ENCODE measurements around the gene HOMER3. TPM values are rescaled to one million over a fixed set of nuclear protein-coding genes. Genes with fewer than 3 reads are reported as not detected.

The HOMER3 gene
- total RNA-seq, 1 donor from 2014 or later: 2.3 TPM

- POLR2A ChIA-PET: no interaction called here
- no peak for ATAC-seq (ENCODE audit: low read depth)
- intact Hi-C loops (cut with micrococcal nuclease): no loop called here
These were observed 43.2 kb upstream of the HOMER3 start for GRCh38 chr19:18984251-18984650.

DNA sequence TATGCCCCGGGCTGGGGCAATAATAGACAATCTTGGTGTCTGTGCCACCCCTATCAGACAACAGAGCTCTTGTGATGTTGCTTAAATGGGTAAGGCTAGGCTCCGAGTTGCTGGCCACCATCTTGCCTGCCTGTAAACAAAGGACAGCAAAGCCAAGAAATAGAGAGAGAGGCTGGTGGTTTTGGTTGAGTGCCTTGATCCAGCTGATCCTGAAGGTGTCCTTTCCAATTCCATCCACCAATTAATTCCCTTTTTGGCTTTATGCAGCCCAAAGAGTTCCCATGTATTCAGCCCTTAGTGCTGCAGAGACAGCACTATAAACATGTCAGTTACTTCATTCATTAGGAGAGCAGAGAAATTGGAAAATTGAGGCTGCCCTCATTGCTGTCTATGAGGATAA lies 41.7 kb upstream of the HOMER3 start:
- H3K9me3 Mint-ChIP-seq: no peaks in the 10 kb centered on the region
- POLR2A ChIA-PET: no interaction called here
- H3K36me3 Mint-ChIP-seq (ENCODE audit: low read depth): no peaks in the 10 kb centered on the region
- TF ChIP-seq, protein P1, sequence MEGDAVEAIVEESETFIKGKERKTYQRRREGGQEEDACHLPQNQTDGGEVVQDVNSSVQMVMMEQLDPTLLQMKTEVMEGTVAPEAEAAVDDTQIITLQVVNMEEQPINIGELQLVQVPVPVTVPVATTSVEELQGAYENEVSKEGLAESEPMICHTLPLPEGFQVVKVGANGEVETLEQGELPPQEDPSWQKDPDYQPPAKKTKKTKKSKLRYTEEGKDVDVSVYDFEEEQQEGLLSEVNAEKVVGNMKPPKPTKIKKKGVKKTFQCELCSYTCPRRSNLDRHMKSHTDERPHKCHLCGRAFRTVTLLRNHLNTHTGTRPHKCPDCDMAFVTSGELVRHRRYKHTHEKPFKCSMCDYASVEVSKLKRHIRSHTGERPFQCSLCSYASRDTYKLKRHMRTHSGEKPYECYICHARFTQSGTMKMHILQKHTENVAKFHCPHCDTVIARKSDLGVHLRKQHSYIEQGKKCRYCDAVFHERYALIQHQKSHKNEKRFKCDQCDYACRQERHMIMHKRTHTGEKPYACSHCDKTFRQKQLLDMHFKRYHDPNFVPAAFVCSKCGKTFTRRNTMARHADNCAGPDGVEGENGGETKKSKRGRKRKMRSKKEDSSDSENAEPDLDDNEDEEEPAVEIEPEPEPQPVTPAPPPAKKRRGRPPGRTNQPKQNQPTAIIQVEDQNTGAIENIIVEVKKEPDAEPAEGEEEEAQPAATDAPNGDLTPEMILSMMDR (IDR thresholded peaks at IDR 0.05): no peak
- CTCF ChIA-PET: no interaction called here
- intact Hi-C loops (cut with micrococcal nuclease): no loop called here
- DNase-seq: no peak
- no peak for ATAC-seq (ENCODE audit: low read depth)
- H3K4me3 Mint-ChIP-seq: no peak overlapping the region
- H3K4me1 Mint-ChIP-seq: peaks cover 9% of the 10 kb centered on the region
- H3K27ac Mint-ChIP-seq: no peak overlapping the region
- H3K27me3 Mint-ChIP-seq: peaks cover 4% of the 10 kb centered on the region

More at GRCh38 chr19:18984251-18984650, 43.2 kb upstream of the HOMER3 start:
- Mint-ChIP-seq H3K4me1 (peaks cover 9% of the 10 kb centered on the region), H3K36me3 (ENCODE audit: low read depth) (no peaks in the 10 kb centered on the region), H3K27me3 (peaks cover 4% of the 10 kb centered on the region), H3K4me3 (no peak overlapping the region), H3K9me3 (no peaks in the 10 kb centered on the region), H3K27ac (no peak overlapping the region)
- TF ChIP-seq, protein P1 (IDR thresholded peaks at IDR 0.05): no peak
- CTCF ChIA-PET: no interaction called here
- DNase-seq: no peak

- POLR2A ChIA-PET: no interaction called here
- no peak overlapping the region for H3K4me3 Mint-ChIP-seq
- no peak for DNase-seq
- ATAC-seq (ENCODE audit: low read depth): no peak
- H3K27ac Mint-ChIP-seq: no peak overlapping the region
- peaks cover 4% of the 10 kb centered on the region for H3K27me3 Mint-ChIP-seq
- intact Hi-C loops (cut with micrococcal nuclease): no loop called here
- no peaks in the 10 kb centered on the region for H3K36me3 Mint-ChIP-seq (ENCODE audit: low read depth)
- TF ChIP-seq, protein P1 (IDR thresholded peaks at IDR 0.05): no peak
- no peaks in the 10 kb centered on the region for H3K9me3 Mint-ChIP-seq
- CTCF ChIA-PET: no interaction called here
- peaks cover 5% of the 10 kb centered on the region for H3K4me1 Mint-ChIP-seq
These were observed 39.5 kb upstream of the HOMER3 start for GRCh38 chr19:18980432-18981020.

DNA sequence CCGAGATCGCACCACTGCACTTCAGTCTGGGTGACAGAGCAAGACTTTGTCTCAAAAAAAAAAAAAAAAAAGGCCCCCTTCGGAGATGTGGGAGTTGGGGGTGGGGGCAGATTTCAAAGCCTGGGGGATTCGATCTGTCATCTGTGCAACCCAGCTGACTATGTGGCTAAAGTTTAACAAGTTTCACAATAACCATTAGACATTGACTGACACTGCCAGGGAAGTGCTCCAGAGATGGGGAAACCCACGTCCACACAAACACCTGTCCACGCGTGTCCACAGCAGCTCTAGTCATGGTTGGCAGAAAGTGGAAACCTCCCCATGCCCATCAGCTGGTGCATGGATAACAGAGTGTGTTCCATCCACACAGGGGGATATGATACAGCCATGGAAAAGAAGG lies 37.6 kb upstream of the HOMER3 start:
- TF ChIP-seq, protein P1 (IDR thresholded peaks at IDR 0.05): no peak
- ChIA-PET POLR2A (no interaction called here), CTCF (no interaction called here)
- H3K9me3 Mint-ChIP-seq: no peaks in the 10 kb centered on the region
- no peak for ATAC-seq (ENCODE audit: low read depth)
- H3K27me3 Mint-ChIP-seq: peaks cover 2% of the 10 kb centered on the region
- H3K36me3 Mint-ChIP-seq (ENCODE audit: low read depth): no peaks in the 10 kb centered on the region
- no peak for DNase-seq
- intact Hi-C loops (cut with micrococcal nuclease): no loop called here
- H3K4me1 Mint-ChIP-seq: no peaks in the 10 kb centered on the region
- no peak overlapping the region for H3K27ac Mint-ChIP-seq
- H3K4me3 Mint-ChIP-seq: no peak overlapping the region

GRCh38 chr19:18975869-18976268 lies 34.9 kb upstream of the HOMER3 start:
- H3K36me3 Mint-ChIP-seq (ENCODE audit: low read depth): no peaks in the 10 kb centered on the region
- intact Hi-C loops (cut with micrococcal nuclease): no loop called here
- no peaks in the 10 kb centered on the region for H3K9me3 Mint-ChIP-seq
- DNase-seq (no peak), ATAC-seq (ENCODE audit: low read depth) (no peak)
- no peak overlapping the region for H3K27ac Mint-ChIP-seq
- H3K27me3 Mint-ChIP-seq: peaks cover 1% of the 10 kb centered on the region
- no peaks in the 10 kb centered on the region for H3K4me1 Mint-ChIP-seq
- H3K4me3 Mint-ChIP-seq: no peak overlapping the region
- TF ChIP-seq, protein P1 (IDR thresholded peaks at IDR 0.05): no peak
- CTCF ChIA-PET: no interaction called here
- POLR2A ChIA-PET: no interaction called here

Data from activated B cell treated with CpG ODN at 0.5 μM for 24 hours (primary cell).